HG03025 (cell line): ENCODE measurements around the gene EHBP1.

Experiments used
- ATAC-seq: cut with Tn5 transposase; IDR thresholded peaks from one replicate; pipeline ENCODE4 v1.9.1; 2021; ENCODE audit warnings: mild to moderate bottlenecking, moderate library complexity; ENCODE audit not compliant: unreplicated experiment, low FRiP score

The EHBP1 gene

GRCh38 chr2:62939735-62940491, 234.4 kb downstream of the EHBP1 start:
- ATAC-seq, result no peak

GRCh38 chr2:62940697-62941096, 235.2 kb downstream of the EHBP1 start:
- no peak for ATAC-seq

GRCh38 chr2:62941413-62941812, 235.9 kb downstream of the EHBP1 start:
- ATAC-seq, result no peak

- no peak for ATAC-seq
These were observed 238.8 kb downstream of the EHBP1 start for GRCh38 chr2:62944362-62944761.

- ATAC-seq, result no peak
These were observed 241.9 kb downstream of the EHBP1 start for GRCh38 chr2:62947403-62947802.

- no peak for ATAC-seq
These were observed 251.1 kb downstream of the EHBP1 start for GRCh38 chr2:62956651-62957050.

GRCh38 chr2:62958206-62958605, 252.7 kb downstream of the EHBP1 start:
- ATAC-seq, result no peak

- ATAC-seq, result no peak
These were observed 258.5 kb downstream of the EHBP1 start for GRCh38 chr2:62964050-62964449.

GRCh38 chr2:62964671-62965070, 259.2 kb downstream of the EHBP1 start:
- ATAC-seq, result no peak

- no peak for ATAC-seq
These were observed 261.5 kb downstream of the EHBP1 start for GRCh38 chr2:62966991-62967390.

GRCh38 chr2:62968168-62968567, 262.7 kb downstream of the EHBP1 start:
- ATAC-seq, result no peak

GRCh38 chr2:62968668-62969067, 263.2 kb downstream of the EHBP1 start:
- no peak for ATAC-seq

GRCh38 chr2:62971936-62972335, 266.4 kb downstream of the EHBP1 start:
- no peak for ATAC-seq

- ATAC-seq, result no peak
These were observed 267.1 kb downstream of the EHBP1 start for GRCh38 chr2:62972601-62973000.

- no peak for ATAC-seq
These were observed 269.5 kb downstream of the EHBP1 start for GRCh38 chr2:62974999-62975398.

GRCh38 chr2:62991605-62992004, 286.1 kb downstream of the EHBP1 start:
- ATAC-seq, result no peak

GRCh38 chr2:62992561-62992960, 287.0 kb downstream of the EHBP1 start:
- ATAC-seq, result no peak

- ATAC-seq, result no peak
These were observed 288.7 kb downstream of the EHBP1 start for GRCh38 chr2:62994206-62994605.

GRCh38 chr2:62996534-62997186, 291.1 kb downstream of the EHBP1 start:
- no peak for ATAC-seq

- no peak for ATAC-seq
These were observed 293.4 kb downstream of the EHBP1 start for GRCh38 chr2:62998949-62999348.

- no peak for ATAC-seq
These were observed 294.4 kb downstream of the EHBP1 start for GRCh38 chr2:62999905-63000304.

GRCh38 chr2:63000801-63001200, 295.3 kb downstream of the EHBP1 start:
- ATAC-seq, result no peak
